ENCODE data around the gene CPNE7.

- TF ChIP-seq GATA1 (IDR thresholded peaks at IDR 0.05; ENCODE audit: low read depth, low read length) (no peak), POLR2A (IDR thresholded peaks at IDR 0.05; ENCODE audit: low read length) (no peak)
Measured at GRCh38 chr16:89604764-89605163, 29.2 kb downstream of the CPNE7 start.

Measured in erythroblast (primary cell).